Stimulated activated CD4-positive, alpha-beta T cell treated with anti-CD3 and anti-CD28 coated beads, TNF-alpha, amount 100 ng/mL, for 4 hours (primary cell): ENCODE data around the gene SLC1A2.

Experiments used
- DNase-seq, 3 experiments: peaks; one replicate each; pipeline ENCODE4 v3.0.0-alpha.2; 2020; ENCODE audit warnings: low read depth in 3 of 3

SLC1A2 gene

DNA sequence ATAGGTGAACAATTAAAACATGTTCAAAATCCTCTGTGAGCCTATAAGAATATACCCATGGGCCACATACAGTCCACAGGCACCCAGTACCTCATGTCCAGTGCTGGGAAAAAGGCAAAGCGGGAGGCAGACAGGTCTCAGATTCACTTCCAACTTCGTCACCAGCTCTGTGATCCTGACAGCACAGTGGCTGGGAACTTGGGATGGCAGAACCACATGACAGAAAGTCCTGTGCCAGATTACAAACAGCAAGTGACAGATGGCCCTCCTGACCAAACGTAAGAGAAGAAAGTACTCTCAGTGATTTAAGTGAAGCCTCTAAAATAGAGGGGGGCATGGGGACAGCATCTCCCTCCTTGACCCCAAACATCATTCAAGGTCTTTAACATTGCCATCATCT, 5.8 kb downstream of the SLC1A2 start:
- no peak for DNase-seq

DNA sequence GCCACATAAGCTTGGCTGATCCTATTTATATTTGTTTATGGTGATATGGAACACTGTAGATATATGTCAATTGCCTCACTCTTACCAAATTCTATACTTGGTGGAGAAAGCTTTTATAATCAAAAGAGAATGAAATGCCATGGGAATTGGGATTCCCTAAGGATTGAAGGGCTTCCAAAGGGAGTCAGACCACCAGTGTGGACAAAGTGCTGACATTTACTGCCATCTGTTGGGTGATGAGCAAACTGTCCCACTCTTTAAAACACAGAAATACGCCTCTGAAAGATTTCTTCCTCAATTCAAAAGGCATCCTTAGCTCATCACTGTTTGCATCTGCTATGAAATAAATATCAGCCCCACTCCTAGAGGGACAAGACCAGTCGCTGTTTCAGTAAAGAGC, 7.1 kb downstream of the SLC1A2 start:
- DNase-seq, result no peak

DNA sequence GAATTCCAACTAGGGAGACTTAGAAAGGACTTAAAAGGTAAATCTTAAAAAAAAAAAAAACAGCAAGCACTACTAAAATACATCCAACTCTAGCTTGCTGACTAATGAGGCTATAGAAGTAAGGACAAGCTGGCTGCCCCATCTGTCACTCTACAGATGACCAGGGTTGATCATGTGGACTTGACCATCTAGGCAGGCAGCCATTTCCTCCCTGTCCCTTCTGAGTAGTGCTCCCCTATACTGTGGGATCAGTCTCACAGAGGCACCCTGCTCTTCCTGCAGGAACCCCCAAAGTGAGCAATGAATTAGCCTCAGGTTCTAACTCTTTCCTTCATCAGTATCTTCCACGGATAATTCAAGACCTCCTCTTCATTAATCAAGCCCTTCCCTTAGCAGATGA, 12.3 kb downstream of the SLC1A2 start:
- no peak for DNase-seq

DNA sequence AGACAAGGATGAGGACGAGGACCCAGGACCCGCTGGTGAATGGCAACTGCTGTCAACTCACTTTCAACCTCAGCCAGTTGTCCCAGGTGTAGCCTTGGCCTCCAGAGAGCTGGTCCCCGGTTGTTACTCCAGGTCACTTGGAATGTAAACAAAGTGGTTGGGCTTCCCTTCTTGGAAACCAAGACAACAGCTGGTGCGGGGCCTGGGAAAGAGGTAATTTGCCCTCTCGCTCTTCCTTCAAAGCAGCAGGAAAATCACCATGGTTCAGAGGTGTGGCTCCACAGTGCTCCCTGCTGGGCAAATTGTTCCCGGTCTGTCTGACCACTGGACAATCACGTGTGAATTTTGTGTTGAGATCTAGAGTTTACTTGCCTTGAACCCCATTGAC, 15.0 kb downstream of the SLC1A2 start:
- no peak for DNase-seq

DNA sequence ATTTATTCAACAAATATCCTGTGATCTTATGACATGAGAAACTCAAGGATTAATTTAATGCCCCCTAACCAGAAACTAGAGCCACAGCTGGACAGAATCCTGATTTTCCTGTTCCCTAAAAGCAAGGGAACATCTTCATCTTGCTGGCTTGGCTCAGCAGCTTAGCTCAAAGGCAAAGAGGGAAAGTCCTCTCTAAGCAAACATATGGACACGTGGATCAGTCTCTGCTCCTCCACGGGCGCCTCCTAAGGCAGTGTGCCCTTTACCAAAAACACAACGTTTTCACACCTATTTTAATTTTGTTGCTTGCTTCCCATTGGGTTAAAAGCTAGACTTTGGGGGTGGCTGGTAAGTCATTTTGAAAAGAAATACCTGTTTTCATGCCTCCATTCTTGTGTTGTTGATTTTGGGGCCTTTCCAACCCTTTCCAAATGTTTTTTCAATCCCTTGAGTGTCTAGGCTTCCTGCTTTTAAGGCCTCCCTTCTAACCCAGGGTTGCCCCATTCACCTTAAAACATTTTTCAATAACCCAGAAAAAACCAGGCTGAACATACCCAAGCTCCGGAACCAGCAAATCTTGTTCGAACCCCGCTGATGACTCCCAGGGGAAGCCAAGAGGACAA, 15.5 kb downstream of the SLC1A2 start:
- DNase-seq, result no peak

DNA sequence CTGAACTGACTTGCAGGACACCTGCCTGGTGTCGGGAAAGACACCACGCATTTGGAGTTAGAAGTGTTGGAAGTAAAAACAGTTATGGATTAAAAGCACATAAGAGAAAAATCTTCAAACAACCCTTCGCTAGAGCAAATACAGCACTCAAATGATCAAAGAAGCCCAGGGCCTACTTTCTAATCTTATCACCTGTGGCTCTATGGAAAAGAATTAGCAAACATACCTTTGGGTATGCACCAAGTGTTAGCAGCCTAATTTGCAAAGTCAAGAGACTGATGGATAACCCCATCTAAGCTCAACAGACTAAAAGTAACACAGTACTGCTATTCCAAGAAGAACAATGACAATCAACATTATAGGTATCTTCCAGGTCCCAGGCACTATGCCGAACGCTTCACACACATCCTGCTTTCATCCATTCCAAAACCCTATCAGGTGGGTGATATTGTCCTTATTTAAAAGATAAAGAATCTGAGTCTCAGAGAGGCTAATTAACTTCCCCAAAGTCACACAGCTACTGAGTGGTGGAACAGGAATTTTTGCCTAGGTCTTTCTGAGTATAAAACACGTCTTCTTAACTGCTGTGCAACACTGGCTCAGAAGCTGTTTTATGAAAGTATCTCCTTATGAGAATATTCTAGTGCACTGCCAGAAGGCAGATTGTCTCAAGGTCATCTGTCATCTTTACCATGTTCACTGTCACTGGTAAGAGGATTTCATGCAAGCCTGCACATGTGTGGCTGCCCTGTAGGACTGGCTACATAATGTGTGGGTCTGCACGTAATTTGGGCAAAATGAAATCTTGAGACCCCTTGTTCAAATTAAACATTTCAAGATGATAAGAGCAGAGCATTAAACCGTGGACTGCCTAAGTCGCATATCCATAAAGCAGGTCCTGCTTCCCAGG, 16.4 kb downstream of the SLC1A2 start:
- DNase-seq, result no peak

DNA sequence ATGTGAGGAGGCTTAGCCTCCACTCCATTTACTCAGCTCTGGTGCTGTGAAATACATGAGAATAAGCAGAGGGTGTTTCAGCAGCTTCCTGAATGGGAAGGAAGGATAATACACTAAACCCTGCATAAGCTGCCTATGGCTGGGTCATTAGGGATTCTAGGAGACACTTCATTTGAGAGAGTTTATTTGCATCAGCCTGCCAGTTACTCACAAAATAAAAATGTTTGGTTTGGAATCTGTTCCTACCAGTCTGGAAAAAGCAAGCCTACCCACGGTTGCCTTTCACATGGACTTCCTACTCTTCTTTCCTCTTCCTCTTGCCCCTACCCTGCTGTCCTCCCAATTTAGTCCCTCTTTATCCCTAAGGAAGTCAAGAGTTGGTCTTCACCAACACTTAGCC, 20.5 kb downstream of the SLC1A2 start:
- no peak for DNase-seq

DNA sequence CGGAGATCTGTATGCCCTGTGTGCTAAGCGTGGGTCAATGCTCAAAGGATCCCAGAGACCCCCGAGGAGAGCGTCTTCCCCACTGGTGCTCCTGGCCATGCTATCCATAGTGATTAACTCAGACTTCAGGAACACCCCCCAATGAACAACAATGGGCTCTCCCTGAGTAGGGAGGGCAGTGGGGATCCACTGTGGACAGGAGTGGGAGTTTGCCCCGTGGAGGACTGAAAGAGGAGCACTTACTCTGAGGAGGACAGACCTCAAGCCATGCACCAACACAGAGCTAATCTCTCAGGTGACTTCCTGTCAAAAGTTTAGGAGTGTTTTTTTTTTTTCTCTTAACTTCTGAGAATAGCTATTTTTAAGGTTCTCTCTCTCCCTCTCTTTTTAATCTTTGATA, 24.4 kb downstream of the SLC1A2 start:
- no peak for DNase-seq

DNA sequence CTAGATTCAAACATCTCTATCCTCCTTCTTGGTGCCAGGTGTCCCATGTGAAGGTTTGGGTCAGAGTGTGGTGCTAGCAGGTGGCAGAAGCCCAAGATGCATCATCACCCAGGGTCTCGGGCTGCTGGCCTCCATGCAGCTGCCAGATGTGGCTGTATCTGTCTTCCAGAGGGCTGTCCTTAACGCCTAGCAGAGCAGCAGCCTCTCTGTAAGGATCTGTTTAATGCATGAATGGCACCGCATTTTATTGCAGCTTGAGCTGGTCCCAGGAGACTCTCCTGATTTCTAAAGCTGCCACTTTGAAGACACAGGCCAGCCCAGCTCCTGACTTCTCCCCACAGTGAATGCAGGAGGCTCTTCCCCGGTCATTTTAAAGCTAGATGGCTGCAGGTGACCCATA, 26.3 kb downstream of the SLC1A2 start:
- no peak for DNase-seq

DNA sequence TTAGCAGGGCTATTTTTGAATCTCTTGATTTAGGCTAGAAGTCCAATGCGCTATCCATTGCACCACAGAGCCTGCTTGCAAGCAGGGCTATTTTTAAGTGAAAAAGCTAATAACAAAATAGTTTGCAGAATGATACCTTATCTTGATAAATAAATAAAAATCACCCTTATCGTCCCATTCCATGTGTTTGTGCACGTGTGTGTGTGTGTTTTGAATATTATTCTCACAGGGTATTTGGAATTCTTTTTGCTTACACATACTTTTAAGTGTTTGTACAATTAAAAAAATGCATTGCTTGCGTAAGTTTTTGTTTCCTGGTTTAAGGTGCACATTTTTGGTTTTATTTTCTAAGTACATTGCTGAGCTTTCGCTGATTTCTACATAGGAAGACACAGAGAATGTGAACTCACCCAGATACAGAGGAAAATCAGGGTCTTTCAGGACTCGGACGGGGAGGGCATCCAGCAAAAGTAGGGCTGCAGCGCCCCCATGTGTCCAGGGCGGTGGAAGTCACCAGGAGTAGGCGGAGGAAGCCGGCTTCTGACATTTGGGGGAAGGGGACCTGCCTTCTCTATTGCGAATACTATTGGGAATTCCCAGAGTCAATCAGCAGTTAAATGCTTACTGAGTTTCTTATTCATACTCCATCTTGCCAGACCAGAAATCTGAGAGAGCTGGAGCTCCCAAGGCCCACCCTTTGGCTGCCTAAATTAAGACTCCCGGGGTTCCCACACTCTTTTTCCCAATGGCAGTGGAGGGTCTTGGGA, 27.3 kb downstream of the SLC1A2 start:
- peak; percentile 80 to 85 (median 80) for DNase-seq

DNA sequence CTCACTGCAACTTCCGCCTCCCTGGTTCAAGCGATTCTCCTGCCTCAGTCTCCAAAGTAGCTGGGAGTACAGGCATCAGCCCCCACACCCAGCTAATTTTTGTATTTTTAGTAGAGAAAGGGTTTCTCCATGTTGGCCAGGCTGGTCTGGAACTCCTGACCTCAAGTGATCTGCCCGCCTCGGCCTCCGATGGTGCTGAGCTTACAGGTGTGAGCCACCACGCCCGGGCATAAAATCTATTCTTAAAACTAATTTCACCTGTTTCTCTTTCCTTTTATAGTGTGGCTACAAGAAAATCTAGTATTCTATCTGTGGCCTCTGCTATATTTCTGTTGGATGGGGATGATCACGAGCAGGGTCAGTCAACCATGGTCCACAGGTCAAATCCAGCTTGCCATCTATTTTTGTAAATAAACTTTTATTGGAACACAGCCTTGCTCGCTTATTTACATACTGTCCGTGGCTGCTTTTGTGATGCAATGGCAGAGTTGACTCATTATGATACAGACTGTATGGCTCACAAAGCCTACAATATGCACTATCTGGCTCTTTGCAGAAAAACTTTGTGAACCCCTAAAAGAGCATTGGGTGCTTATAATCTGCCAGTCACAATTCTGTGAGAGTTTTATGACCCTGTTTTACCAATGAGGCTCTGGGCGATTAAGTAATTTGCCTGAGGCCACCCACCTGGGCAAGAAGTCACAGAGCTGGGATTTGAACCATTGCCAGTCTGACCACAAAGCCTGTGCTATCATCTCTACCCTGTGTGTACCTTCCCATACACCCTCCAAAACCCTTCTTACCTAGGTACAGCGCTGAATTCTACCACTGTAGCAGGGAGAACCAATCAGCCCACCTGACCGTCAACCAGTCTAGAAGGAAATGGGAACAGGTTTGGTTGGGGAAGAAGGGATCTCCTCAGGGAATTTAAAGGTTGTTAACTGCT, 28.3 kb downstream of the SLC1A2 start:
- DNase-seq, result peak in 1 of 3 experiments; percentile 2

DNA sequence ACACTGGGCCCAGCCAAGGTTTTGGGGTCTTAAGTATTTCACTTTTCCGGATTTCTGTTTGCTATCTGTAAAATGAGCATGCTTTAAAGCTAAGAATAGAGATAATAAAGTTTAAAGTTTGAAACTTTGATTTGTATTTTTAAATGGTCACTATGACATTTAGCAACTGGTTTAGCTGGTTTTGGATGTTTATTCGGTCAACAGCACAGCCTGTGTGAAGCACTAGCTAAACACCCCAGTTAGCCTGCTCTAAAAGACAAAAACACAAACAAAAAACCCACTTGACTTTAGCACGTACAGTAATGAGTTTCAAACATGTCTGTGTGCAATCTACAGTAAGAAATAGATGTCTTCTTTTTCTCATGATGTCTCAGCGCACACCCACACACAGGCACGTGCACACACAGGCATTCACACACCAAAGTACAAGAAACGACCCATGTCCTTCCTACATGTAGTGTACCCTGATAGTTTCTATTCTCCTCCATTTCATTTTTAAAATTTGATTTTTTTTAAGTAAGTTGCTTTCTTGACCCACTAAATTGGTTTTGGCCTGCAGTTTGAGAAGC, 29.4 kb downstream of the SLC1A2 start:
- no peak for DNase-seq

DNA sequence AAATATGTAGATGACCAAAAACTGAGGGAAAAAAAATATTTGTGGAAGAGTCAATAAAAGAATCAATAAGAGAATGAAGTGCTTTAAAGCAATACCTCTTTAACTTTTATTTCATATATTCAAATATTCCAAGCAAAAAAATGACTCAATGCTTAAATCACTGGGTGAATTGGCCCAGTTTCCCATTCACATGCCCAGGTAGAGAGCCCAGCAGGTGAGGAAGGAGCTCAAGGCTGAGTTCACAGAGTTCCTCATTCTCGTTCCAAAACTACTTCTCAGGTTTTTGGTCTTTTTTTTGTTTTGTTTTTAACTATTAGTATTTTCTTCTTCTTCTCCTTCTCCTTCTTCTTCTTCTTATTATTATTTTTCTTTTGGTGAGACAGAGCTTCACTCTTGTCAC, 30.2 kb downstream of the SLC1A2 start:
- DNase-seq, result no peak

DNA sequence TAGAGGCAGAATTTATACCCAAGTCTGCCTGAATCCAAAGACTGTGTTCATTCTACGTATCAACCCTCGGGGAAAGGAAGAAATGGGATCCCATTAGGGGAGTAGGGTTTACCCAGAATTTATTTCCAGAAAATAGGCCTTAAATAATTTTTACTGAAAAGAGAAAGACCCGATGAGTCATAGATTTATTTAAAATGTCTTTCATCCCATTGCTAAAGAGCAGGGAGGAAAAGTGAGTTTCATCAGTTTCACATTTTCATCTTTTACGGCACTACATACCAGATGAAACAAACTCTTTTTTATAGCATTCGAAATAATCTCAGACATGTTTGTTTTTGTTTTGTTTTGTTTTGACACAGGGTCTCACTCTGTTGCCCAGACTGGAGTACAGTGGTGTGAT, 31.3 kb downstream of the SLC1A2 start:
- DNase-seq, result no peak

DNA sequence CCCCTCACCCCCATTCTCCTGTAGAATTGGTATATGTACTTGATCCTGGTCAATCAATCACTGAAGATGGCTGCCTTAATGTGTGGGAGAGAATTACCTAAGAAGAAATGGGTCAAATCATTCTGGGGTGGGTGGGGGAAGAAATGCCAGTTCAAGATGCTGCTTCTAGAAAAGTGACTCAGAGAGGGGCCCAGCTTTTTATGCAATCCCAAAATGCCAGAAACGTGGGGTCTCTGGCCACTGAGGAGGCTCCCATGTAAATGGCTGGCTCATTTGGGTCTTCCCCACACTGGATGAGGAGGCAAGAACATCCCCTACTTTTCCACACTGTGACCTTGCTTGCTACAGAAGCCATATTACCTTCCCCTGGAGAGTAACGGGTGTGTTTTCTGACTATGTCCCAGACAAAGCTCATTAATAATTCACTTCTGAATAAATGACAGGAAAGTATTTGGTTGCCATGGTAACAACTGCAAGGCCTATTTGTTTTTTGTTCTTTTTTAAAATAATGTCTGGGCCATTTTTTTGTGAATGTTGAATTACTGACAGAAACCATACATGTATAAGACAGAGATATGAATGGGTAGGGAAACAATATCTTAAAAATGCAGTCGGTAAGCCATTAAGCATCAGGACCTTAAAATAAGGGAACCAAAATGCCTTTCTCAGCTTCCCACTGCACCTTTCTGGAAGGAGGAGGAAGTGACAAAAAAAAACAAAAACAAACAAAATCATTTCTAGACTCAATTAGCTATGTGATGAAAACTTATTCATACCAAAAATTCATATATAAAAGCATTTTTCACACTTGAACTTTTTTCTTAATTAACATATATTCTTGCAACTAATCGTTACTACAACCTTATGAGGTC, 32.0 kb downstream of the SLC1A2 start:
- no peak for DNase-seq

DNA sequence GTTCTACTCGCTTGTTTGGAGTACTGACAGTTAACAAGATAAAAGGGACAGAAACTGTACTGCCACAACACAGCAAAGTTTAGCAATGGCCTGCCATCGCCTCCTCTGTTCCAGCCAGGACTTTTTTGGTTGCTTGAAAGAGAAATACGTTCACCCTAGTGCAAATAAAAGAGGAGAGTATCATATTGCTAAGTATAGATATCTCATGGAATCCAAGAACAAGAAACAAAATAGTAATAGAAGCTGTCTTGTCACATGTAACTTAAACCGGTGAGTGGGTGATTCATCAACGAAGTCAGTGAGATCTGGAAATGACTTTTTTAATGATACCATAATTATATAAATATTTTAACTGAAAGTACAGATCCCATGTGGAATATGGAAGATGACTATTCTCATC, 35.4 kb downstream of the SLC1A2 start:
- DNase-seq, result no peak

DNA sequence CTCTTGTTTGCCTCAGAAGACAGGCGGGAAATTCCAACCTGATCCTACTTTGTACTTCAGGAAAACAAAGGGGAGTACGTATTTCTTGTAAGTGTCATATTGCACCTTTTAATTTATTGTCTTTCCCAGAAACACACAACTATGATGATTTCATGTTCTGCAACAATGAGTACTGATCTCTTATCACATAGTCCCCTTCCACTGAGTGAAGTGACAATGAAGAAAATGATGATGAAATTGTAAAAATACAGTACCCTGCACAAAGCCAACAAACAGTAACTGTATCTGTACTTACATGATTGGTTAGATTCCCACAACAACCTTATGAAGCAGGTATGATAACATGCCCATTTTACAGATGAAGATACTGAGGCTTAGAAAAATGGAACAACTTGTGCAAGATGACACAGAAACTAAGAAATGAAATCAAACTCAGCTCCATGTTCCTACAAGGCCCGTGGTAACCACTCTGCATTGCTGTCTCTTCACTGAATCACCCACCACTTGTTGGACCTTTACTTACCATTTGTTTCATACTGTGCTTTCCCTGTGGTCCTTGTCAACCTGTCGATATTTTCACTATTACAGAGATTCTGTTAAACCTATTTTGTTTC, 37.5 kb downstream of the SLC1A2 start:
- DNase-seq, result no peak

DNA sequence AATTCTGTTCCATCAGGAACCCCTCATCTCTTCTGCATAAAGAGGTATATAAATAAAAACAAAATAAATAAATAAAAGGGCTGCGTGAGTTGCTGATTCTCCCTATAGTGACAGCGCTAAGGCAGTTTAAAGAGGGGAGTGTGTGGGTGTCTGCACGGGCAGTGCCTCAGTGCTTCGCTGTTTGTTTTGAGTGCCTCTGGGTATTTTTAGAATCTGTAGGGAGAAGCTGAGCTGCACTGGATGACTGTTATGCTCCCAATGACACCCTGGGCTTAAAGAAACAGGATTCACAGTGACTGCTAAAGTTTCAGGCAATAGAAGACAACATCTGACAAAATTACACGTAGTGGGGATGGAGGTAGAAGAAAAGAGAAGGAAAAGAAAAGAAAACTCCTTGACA, 38.8 kb downstream of the SLC1A2 start:
- DNase-seq, result no peak

DNA sequence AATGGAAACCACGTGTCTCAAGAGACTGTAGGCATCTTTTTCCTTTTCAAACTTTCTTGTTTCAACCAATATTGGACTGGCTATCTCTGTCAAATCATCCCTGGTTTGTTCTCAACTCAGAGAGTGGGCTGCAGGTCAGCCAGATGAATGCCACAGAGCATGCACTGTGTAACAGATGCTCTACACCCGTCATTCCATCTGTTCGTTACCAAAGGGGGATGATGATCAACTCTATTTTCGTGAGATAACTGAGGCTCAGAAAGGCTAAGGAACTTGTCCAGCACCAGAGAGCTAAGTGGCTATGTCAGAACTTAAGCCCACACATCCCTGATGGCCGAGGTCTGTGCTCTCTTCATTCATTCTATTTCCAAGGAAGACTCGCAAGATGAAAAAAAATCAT, 42.1 kb downstream of the SLC1A2 start:
- no peak for DNase-seq

DNA sequence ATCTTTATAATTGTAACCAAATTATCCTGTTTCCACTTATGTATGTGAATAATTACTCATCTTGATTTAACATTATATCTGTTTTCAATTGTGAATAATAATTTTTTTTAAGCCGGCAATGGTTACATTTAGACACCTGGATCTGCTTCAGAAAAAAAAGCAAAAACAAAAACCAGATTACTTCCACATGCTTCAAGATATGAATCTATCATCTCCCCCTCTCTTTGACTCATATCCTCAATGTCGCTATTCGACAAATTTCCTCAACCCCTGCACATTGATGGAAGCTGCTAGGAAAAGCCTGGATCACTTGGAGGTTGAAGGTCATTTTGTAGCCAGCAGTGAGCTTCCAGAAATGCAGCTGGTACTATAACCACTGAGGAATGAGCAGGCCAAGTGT, 42.7 kb downstream of the SLC1A2 start:
- no peak for DNase-seq
